Loucy (cell line): ENCODE data around the gene PWP1.
"Not testable (repeated sequence)": the region's sequence is repeated elsewhere in the genome, so short reads cannot be mapped to it uniquely, and the experiment has no call there.

ENCODE experiments used
- H2AFZ ChIP-seq: fragments of 200-600 bp; sonication (generic); 2 replicates; pipeline ENCODE4 v1.6.0; 2016; ENCODE audit warnings: antibody characterized with exemption, mild to moderate bottlenecking, low read length, moderate library complexity
- H3F3A ChIP-seq: fragments of 200-600 bp; 2 replicates; pipeline ENCODE4 v1.6.0; 2016; ENCODE audit warnings: antibody characterized with exemption, low read depth, mild to moderate bottlenecking
- H3K27me3 ChIP-seq: fragments of 200-600 bp; sonication (generic); 2 replicates; pipeline ENCODE4 v1.6.1; 2014; ENCODE audit warnings: low read length, mild to moderate bottlenecking; ENCODE audit not compliant: insufficient read depth, poor library complexity, severe bottlenecking
- H3K36me3 ChIP-seq: fragments of 200-600 bp; sonication (generic); 2 replicates; pipeline ENCODE4 v1.6.1; 2016; ENCODE audit warnings: low read length; ENCODE audit not compliant: insufficient read depth
- H3K4me1 ChIP-seq: fragments of 200-600 bp; sonication (generic); 2 replicates; pipeline ENCODE4 v1.5.1; 2014; ENCODE audit warnings: low read length, mild to moderate bottlenecking; ENCODE audit not compliant: insufficient read depth, poor library complexity, severe bottlenecking
- H3K4me2 ChIP-seq: fragments of 200-600 bp; sonication (generic); 2 replicates; pipeline ENCODE4 v1.6.0; 2014; ENCODE audit warnings: antibody characterized with exemption, low read length, low read depth, mild to moderate bottlenecking; ENCODE audit not compliant: poor library complexity, severe bottlenecking
- H3K4me3 ChIP-seq: fragments of 200-600 bp; sonication (generic); 2 replicates; pipeline ENCODE4 v1.5.1; 2014; ENCODE audit warnings: low read length, mild to moderate bottlenecking, mixed read lengths; ENCODE audit not compliant: poor library complexity, severe bottlenecking
- H3K79me2 ChIP-seq: fragments of 200-600 bp; sonication (generic); 2 replicates; pipeline ENCODE4 v1.6.1; 2014; ENCODE audit warnings: low read length; ENCODE audit not compliant: insufficient read depth
- H3K9ac ChIP-seq: fragments of 200-600 bp; sonication (generic); 2 replicates; pipeline ENCODE4 v1.6.0; 2014; ENCODE audit warnings: mild to moderate bottlenecking, low read depth, low read length, moderate library complexity; ENCODE audit not compliant: poor library complexity, severe bottlenecking
- H3K9me2 ChIP-seq: fragments of 200-600 bp; sonication (generic); replicated peaks from 2 replicates; pipeline ENCODE4 v1.6.1; 2016; ENCODE audit warnings: low read depth, low read length, mixed read lengths
- H3K9me3 ChIP-seq: fragments of 200-600 bp; sonication (generic); 2 replicates; pipeline ENCODE4 v1.6.1; 2014; ENCODE audit warnings: mild to moderate bottlenecking, antibody characterized with exemption, low read length, low read depth; ENCODE audit not compliant: insufficient read depth
- H4K20me1 ChIP-seq: fragments of 200-600 bp; sonication (generic); 2 replicates; pipeline ENCODE4 v1.6.0; 2014; ENCODE audit warnings: antibody characterized with exemption, low read length, mild to moderate bottlenecking; ENCODE audit not compliant: insufficient read depth, poor library complexity, severe bottlenecking
- EZH2phosphoT487 ChIP-seq: fragments of 200-600 bp; IDR thresholded peaks from 2 replicates; pipeline ENCODE4 v1.6.1; 2018; ENCODE audit warnings: antibody characterized with exemption, mild to moderate bottlenecking, moderate library complexity, borderline replicate concordance
- TF ChIP-seq, protein P1 (sequence below): fragments of 200-600 bp; sonication (generic); conservative IDR thresholded peaks from 2 replicates; pipeline ENCODE4 v1.5.1; 2014; ENCODE audit warnings: mild to moderate bottlenecking, antibody characterized with exemption, low read length

Gene PWP1

DNA sequence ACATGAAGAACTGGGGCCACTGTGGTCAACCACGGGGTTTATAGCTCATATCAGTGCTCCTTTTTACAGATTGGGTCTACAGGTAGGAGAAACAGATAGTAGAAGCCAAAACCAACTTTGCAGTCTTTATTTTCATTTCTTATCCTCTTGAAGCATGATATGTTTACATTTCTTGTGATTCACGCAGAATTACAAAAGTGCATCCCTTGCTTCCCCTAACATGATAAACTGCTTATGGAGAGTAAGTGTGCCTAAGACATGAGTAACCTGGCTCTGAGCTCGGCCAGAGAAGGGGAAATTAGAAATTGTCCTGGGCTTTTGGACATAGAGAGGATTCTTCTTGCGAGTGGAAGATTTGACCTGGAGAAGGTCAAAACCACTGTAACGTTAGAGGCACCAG is 18.4 kb downstream of the PWP1 start:
- no peak overlapping the region for H3K4me2 ChIP-seq
- H3F3A ChIP-seq, result no peaks in the 10 kb centered on the region
- no peaks in the 10 kb centered on the region for H3K79me2 ChIP-seq
- TF ChIP-seq, protein P1, sequence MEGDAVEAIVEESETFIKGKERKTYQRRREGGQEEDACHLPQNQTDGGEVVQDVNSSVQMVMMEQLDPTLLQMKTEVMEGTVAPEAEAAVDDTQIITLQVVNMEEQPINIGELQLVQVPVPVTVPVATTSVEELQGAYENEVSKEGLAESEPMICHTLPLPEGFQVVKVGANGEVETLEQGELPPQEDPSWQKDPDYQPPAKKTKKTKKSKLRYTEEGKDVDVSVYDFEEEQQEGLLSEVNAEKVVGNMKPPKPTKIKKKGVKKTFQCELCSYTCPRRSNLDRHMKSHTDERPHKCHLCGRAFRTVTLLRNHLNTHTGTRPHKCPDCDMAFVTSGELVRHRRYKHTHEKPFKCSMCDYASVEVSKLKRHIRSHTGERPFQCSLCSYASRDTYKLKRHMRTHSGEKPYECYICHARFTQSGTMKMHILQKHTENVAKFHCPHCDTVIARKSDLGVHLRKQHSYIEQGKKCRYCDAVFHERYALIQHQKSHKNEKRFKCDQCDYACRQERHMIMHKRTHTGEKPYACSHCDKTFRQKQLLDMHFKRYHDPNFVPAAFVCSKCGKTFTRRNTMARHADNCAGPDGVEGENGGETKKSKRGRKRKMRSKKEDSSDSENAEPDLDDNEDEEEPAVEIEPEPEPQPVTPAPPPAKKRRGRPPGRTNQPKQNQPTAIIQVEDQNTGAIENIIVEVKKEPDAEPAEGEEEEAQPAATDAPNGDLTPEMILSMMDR, result no peak
- TF ChIP-seq EZH2phosphoT487, result no peak
- H3K27me3 ChIP-seq, result no peaks in the 10 kb centered on the region
- no peaks in the 10 kb centered on the region for H4K20me1 ChIP-seq
- no peaks in the 10 kb centered on the region for H3K9me2 ChIP-seq
- H3K36me3 ChIP-seq, result peaks cover 73% of the 10 kb centered on the region; the same call in 1 of the 2 replicates
- H3K4me3 ChIP-seq, result no peak overlapping the region
- H3K9ac ChIP-seq, result no peak overlapping the region
- H2AFZ ChIP-seq, result no peak overlapping the region
- H3K9me3 ChIP-seq, result no peaks in the 10 kb centered on the region
- H3K4me1 ChIP-seq, result no peaks in the 10 kb centered on the region

DNA sequence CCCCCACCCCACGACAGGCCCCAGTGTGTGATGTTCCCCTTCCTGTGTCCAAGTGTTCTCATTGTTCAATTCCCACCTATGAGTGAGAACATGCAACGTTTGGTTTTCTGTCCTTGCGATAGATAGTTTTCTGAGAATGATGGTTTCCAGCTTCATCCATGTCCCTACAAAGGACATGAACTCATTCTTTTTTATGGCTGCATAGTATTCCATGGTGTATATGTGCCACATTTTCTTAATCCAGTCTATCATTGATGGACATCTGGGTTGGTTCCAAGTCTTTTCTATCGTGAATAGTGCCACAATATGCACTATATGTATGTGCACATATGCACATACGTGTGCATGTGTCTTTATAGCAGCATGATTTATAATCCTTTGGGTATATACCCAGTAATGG is 19.9 kb downstream of the PWP1 start:
- H3K9ac ChIP-seq, H4K20me1 ChIP-seq, H2AFZ ChIP-seq, H3F3A ChIP-seq, H3K4me2 ChIP-seq, H3K4me3 ChIP-seq, H3K9me3 ChIP-seq, H3K9me2 ChIP-seq, H3K27me3 ChIP-seq, H3K79me2 ChIP-seq, H3K4me1 ChIP-seq: not testable (repeated sequence)
- peaks cover 71% of the 10 kb centered on the region; the same call in 1 of the 2 replicates for H3K36me3 ChIP-seq

DNA sequence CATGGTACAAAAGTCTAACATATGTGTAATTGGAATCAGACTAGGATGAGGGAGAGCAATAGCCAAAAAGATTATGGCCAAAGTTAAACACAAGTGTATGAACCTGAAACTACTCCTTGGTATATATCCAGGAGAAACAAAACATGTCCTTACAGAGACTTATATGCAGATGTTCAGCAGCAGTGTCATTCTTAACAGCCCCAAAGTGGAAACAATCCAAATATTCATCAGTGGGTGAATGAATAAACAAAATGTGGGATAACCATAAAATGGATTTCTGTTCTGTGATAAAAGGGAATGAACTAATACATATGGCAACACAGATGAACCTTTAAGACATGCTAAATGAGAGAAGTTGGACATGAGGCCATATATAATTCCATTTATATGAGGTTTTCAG is 30.2 kb downstream of the PWP1 start:
- H4K20me1 ChIP-seq, result no peaks in the 10 kb centered on the region
- no peaks in the 10 kb centered on the region for H3K27me3 ChIP-seq
- no peak overlapping the region for H3K4me2 ChIP-seq
- H3K36me3 ChIP-seq, result peaks cover 44% of the 10 kb centered on the region; the same call in 1 of the 2 replicates
- no peak overlapping the region for H2AFZ ChIP-seq
- no peaks in the 10 kb centered on the region for H3K4me1 ChIP-seq
- H3K9me3 ChIP-seq, result no peaks in the 10 kb centered on the region
- TF ChIP-seq, protein P1, result no peak
- no peak for TF ChIP-seq EZH2phosphoT487
- no peak overlapping the region for H3K9ac ChIP-seq
- H3K9me2 ChIP-seq, result no peaks in the 10 kb centered on the region
- no peaks in the 10 kb centered on the region for H3K79me2 ChIP-seq
- no peak overlapping the region for H3K4me3 ChIP-seq
- no peaks in the 10 kb centered on the region for H3F3A ChIP-seq

DNA sequence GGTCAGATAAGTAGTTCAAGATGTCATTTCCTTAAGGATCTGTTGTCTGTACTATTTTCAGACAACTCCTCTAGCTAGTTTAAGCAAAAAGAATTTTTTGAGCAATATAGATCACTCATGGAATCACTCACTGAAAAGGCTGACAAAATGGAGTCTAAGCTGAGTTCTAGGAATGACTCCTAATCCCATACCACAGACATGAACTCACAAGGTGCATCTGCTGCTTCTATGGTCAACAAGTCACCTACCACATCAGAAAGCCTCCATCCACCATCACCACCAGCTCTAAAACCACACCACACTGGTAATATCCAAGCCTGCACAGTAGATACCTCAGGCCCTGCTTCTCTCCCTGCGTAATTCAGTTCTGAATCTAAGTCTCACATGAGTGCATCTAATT is 33.0 kb downstream of the PWP1 start:
- TF ChIP-seq, protein P1, result no peak
- Histone ChIP-seq H3K4me3 (no peak overlapping the region), H3K36me3 (peaks cover 22% of the 10 kb centered on the region; the same call in 1 of the 2 replicates), H3K4me2 (no peak overlapping the region), H3K9me2 (no peaks in the 10 kb centered on the region), H3K27me3 (no peaks in the 10 kb centered on the region), H3K79me2 (no peaks in the 10 kb centered on the region), H3K4me1 (no peaks in the 10 kb centered on the region), H2AFZ (no peak overlapping the region), H3K9ac (no peak overlapping the region), H3F3A (no peaks in the 10 kb centered on the region), H3K9me3 (no peaks in the 10 kb centered on the region), H4K20me1 (no peaks in the 10 kb centered on the region)

DNA sequence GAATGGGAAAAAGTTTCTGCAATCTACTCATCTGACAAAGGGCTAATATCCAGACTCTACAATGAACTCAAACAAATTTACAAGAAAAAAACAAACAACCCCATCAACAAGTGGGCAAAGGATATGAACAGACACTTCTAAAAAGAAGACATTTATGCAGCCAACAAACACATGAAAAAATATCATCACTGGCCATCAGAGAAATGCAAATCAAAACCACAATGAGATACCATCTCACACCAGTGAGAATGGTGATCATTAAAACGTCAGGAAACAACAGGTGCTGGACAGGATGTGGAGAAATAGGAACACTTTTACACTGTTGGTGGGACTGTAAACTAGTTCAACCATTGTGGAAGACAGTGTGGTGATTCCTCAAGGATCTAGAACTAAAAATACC is 41.7 kb downstream of the PWP1 start:
- not testable (repeated sequence) for H3K4me1 ChIP-seq, H3K79me2 ChIP-seq, H3K9me2 ChIP-seq, H3K9me3 ChIP-seq, H3K36me3 ChIP-seq, H3F3A ChIP-seq, H4K20me1 ChIP-seq, H3K4me2 ChIP-seq, H3K4me3 ChIP-seq, H3K27me3 ChIP-seq, H3K9ac ChIP-seq, H2AFZ ChIP-seq

DNA sequence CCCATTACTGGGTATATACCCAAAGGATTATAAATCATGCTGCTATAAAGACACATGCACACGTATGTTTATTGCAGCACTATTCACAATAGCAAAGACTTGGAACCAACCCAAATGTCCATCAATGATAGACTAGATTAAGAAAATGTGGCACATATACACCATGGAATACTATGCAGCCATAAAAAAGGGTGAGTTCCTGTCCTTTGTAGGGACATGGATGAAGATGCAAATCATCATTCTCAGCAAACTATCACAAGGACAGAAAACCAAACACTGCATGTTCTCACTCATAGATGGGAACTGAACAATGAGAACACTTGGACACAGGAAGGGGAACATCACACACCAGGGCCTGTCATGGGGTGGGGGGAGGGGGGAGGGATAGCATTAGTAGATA is 42.1 kb downstream of the PWP1 start:
- not testable (repeated sequence) for H3K9me2 ChIP-seq, H3K79me2 ChIP-seq, H3K27me3 ChIP-seq, H3K4me2 ChIP-seq, H4K20me1 ChIP-seq, H3F3A ChIP-seq, H2AFZ ChIP-seq, H3K36me3 ChIP-seq, H3K9ac ChIP-seq, H3K4me1 ChIP-seq, H3K9me3 ChIP-seq, H3K4me3 ChIP-seq
